Endometrial microvascular endothelial cells (primary cell): ENCODE results near the gene RPS17. TPM values are rescaled to one million over a fixed set of nuclear protein-coding genes. Genes with fewer than 3 reads are reported as not detected.

Source experiments
- in situ Hi-C: cut with HindIII; loops from 2 replicates; pipeline ENCODE4 v1.10.0; 2017; ENCODE audit warnings: low sequenced_read_pairs, low pct_unique_long_range_greater_than_20kb; ENCODE audit errors: inconsistent ontology term
- total RNA-seq: library from RNA; depleted of rRNA; stranded (reverse); fragments of >200 nt; gene quantifications from one replicate; pipeline ENCODE4 v1.2.3, GENCODE V29; 2015; ENCODE audit errors: inconsistent ontology term

RPS17 gene
- total RNA-seq, 1 donor from 2014 or later: 1,693 TPM

DNA sequence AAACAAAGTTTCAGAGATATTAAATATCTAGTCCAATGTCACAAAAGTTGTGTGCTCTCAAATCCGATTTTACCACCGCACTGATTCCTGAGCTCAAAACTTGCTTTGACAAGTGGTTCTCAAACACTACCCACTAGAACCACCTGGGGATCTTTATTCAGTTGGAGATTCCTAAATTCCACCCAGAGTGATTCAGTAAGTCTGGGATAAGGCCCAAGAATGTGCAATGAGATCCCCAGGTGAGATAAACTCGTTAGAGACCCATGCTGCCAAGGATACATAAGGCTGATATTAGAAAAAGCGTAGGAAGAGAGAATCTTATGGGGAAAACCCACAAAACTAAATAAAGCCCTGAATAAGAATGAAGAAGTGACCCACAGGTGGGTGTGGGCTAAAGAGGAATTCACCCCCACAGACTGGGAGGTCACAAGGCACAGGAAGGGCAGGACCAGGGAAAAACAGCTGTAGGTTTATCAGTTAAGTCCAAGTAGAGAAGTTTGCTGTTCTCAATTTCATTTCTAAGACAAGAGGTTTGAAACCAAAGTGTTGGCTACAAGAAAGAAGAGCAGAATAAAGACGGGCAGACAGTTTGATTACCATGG lies 11.5 kb upstream of the RPS17 start:
- in situ Hi-C loops: no loop called here

DNA sequence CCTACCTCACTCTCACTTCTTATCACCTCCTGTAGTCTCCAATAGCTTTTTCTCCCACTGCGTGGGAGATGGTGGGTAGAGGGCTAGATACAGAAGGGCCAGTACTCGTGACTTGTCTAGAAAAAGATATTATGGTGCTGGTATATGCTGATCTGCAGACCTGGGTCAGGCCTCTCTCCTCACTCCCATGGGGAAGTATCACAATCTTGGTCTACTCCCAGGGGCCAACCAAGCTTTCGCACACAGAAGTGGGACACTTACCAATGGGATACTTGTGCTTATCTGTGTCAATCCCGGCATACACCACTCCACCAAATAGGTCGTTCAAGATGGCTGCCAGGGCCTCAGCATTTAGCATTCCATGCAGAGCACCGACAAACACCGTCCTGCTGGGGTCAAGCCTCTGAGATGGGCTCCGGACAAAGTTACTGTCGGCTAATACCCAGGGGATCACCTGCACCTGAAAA lies 9.0 kb upstream of the RPS17 start:
- in situ Hi-C loops: loop anchor here (25.0 kb wide), 1 partner anchor 463 kb away; the partner anchor contains the start of gene C15orf40

GRCh38 chr15:82548700-82549099 lies 8.4 kb upstream of the RPS17 start:
- in situ Hi-C loops: loop anchor here (25.0 kb wide), 1 partner anchor 464 kb away; the partner anchor contains the start of gene C15orf40

GRCh38 chr15:82545478-82545877 lies 5.2 kb upstream of the RPS17 start:
- in situ Hi-C loops: loop anchor here (25.0 kb wide), 1 partner anchor 467 kb away; the partner anchor contains the start of gene C15orf40

GRCh38 chr15:82545002-82545401 lies 4.7 kb upstream of the RPS17 start:
- in situ Hi-C loops: loop anchor here (25.0 kb wide), 1 partner anchor 467 kb away; the partner anchor contains the start of gene C15orf40

- in situ Hi-C loops: loop anchor here (25.0 kb wide), 1 partner anchor 468 kb away; the partner anchor contains the start of gene C15orf40
Observed at GRCh38 chr15:82544431-82544830, 4.2 kb upstream of the RPS17 start.

GRCh38 chr15:82543160-82543559 lies 2.9 kb upstream of the RPS17 start:
- in situ Hi-C loops: loop anchor here (25.0 kb wide), 1 partner anchor 469 kb away; the partner anchor contains the start of gene C15orf40

GRCh38 chr15:82540984-82541431 lies 751 bp upstream of the RPS17 start:
- in situ Hi-C loops: loop anchor here (25.0 kb wide), 1 partner anchor 471 kb away; the partner anchor contains the start of gene C15orf40

- in situ Hi-C loops: loop anchor here (25.0 kb wide), 1 partner anchor 473 kb away; the partner anchor contains the start of gene C15orf40
Observed at GRCh38 chr15:82539691-82540054, 584 bp downstream of the RPS17 start.

GRCh38 chr15:82538961-82539690 lies 1.1 kb downstream of the RPS17 start:
- in situ Hi-C loops: loop anchor here (25.0 kb wide), 1 partner anchor 473 kb away; the partner anchor contains the start of gene C15orf40

DNA sequence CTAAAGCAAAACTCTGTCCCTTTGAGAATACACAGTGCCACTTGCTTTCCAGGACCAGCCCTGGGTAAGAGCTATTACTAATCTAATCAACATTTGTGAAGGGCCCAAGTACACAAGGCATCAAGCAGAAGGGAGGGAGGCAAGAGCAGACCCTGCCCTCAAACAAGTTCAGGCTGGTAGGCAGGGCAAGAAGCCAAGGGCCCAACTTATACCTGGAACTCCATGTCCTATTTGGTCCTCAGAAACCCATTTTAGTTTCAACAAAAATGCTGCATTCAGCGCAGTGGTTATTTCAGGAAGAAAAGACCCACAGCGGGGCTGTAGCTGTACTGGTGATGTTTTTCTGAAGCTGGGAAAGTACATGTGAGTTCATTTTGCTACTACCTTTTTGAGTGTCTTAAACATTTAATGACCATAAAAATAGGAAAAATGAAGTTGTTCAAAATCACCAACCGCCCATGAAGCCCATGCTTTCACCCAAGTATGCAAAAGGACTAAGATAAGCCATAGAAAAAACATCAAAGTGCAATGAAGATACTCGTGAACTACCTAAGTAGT lies 2.8 kb downstream of the RPS17 start:
- in situ Hi-C loops: loop anchor here (25.0 kb wide), 1 partner anchor 475 kb away; the partner anchor contains the start of gene C15orf40

GRCh38 chr15:82536409-82537350 lies 3.6 kb downstream of the RPS17 start:
- in situ Hi-C loops: loop anchor here (25.0 kb wide), 1 partner anchor 476 kb away; the partner anchor contains the start of gene C15orf40

DNA sequence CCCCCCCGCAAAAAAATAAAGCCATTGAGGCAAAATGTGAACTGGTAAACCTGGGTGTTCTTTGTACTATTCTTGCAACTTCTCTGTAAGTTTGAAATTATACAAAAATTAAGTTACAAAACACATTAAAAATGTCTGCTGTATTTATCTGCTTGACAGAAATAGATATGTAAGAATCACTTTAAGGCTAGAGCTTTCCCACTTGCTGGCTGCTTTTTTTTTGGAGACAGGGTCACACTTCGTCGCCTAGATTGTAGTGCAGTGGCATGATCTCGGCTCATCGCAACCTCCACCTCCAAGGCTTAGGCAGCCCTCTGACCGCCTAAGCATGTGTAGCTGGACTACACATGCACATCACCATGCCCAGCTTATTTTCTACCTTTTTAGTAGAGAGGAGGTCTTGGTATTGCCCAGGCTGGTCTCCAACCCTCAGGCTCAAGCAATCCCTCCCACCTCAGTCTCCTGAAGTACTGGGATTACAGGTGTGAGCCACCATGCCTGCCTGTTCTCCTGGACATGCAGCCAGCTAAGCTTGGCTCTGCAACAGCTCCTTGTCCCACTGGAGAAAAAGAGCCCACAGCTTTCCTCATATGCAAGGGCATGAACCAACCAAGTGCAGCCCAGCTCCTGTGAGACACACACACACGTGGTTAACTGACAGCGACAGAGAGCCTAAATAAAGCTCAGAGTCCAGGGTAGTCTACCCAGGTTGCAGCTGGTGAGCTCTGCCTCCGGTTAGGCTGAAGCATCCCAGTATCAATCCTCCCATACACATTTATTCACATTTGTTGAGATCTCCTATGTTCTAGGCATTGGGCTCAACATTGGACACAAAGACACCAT lies 4.5 kb downstream of the RPS17 start:
- in situ Hi-C loops: loop anchor here (25.0 kb wide), 1 partner anchor 477 kb away; the partner anchor contains the start of gene C15orf40

- in situ Hi-C loops: loop anchor here (25.0 kb wide), 1 partner anchor 477 kb away; the partner anchor contains the start of gene C15orf40
Observed at GRCh38 chr15:82535151-82535550, 5.1 kb downstream of the RPS17 start.

DNA sequence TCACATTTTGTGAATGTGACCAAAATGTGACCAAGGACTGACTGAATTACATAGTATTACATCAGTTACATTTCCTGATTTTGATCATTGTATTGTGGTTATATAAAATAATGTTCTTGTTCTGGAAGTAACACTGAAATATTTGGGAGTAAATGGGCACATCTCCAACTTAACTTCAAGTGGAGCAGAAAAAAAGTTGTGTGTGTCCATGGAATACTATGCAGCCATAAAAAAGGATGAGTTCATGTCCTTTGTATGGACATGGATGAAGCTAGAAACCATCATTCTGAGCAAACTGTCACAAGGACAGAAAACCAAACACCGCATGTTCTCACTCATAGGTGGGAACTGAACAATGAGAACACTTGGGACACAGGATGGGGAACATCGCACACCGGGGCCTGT lies 5.8 kb downstream of the RPS17 start:
- in situ Hi-C loops: loop anchor here (25.0 kb wide), 1 partner anchor 478 kb away; the partner anchor contains the start of gene C15orf40

GRCh38 chr15:82533801-82534200 lies 6.5 kb downstream of the RPS17 start:
- in situ Hi-C loops: loop anchor here (25.0 kb wide), 1 partner anchor 478 kb away; the partner anchor contains the start of gene C15orf40

DNA sequence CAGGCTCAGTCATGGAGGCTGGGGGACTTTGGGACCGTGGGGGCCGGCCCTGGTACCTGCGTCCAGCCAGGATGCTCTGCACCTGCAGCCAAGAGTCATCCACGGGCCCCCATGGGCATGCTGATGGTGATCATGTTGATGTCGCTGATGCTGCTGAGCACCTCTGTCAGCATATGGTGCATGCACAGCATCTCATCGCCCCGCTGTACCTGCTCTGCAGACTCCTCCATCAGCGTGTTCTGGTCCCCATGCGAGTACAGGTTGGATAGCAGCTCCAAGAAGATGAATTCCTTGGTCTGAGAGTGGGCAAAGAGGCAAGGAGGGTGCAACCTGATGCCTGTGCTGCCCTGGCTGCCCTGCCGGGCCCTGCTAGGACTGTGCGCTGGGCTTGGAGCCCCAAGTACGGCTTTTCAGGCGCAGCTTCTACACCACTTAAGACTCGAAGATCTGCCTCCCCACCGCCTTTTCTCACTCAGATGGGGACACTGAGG lies 7.2 kb downstream of the RPS17 start:
- in situ Hi-C loops: loop anchor here (25.0 kb wide), 1 partner anchor 479 kb away; the partner anchor contains the start of gene C15orf40
